IMR-90 (cell line): ENCODE data around the gene NOXRED1. TPM values are rescaled to one million over a fixed set of nuclear protein-coding genes. Genes with fewer than 3 reads are reported as not detected.

Experiments
- ATAC-seq: fragments of 200-7000 bp; cut with Tn5 transposase; 2 replicates; pipeline ENCODE4 v1.9.1; 2020; ENCODE audit warnings: low read depth, mild to moderate bottlenecking, moderate library complexity
- BruUV-seq: library from RNA; stranded (reverse); fragments of 400-500 nt; replicated peaks from 2 replicates; lab custom pipeline; 2021; lab: Mats Ljungman, UMichigan
- CTCF ChIA-PET: fragments of 300-600 bp; formaldehyde crosslinking; extraction: SDS; loops from one replicate; lab custom pipeline; 2021; ENCODE audit warnings: antibody characterized with exemption; lab: Yijun Ruan, JAX
- POLR2A ChIA-PET: fragments of 300-600 bp; sonication (Branson Sonifier 250); formaldehyde crosslinking; loops from one replicate; lab custom pipeline; 2022; ENCODE audit warnings: antibody characterized with exemption; ENCODE audit not compliant: unreplicated experiment; lab: Charles Lee
- DNase-seq: peaks from one replicate; pipeline ENCODE4 v3.0.0; 2013
- H2AFZ ChIP-seq: replicated peaks from 2 replicates; pipeline ENCODE3; 2013; ENCODE audit warnings: low read length, mild to moderate bottlenecking; ENCODE audit not compliant: poor library complexity
- H2AK5ac ChIP-seq: 2 replicates; pipeline ENCODE4 v1.6.1; 2013; ENCODE audit warnings: low read depth, low read length, inconsistent platforms
- H2AK9ac ChIP-seq: replicated peaks from 2 replicates; pipeline ENCODE3; 2013; ENCODE audit warnings: mild to moderate bottlenecking, low read depth, low read length, moderate library complexity; ENCODE audit not compliant: poor library complexity
- H2BK120ac ChIP-seq: 2 replicates; pipeline ENCODE4 v1.6.1; 2013; ENCODE audit warnings: low read depth, low read length, inconsistent platforms
- H2BK15ac ChIP-seq: 3 replicates; pipeline ENCODE4 v1.6.1; 2013; ENCODE audit warnings: low read depth, low read length, inconsistent platforms
- H2BK20ac ChIP-seq: 2 replicates; pipeline ENCODE4 v1.6.1; 2013; ENCODE audit warnings: low read depth, mild to moderate bottlenecking, inconsistent platforms, low read length, moderate library complexity
- H2BK5ac ChIP-seq: 2 replicates; pipeline ENCODE4 v1.6.1; 2013; ENCODE audit warnings: mild to moderate bottlenecking, low read depth, low read length, inconsistent platforms; ENCODE audit not compliant: poor library complexity, severe bottlenecking
- H3K14ac ChIP-seq: replicated peaks from 2 replicates; pipeline ENCODE4 v1.6.1; 2013; ENCODE audit warnings: low read depth, low read length, inconsistent platforms
- H3K18ac ChIP-seq: 2 replicates; pipeline ENCODE4 v1.6.1; 2013; ENCODE audit warnings: low read depth, low read length, control low read depth
- H3K23ac ChIP-seq: 2 replicates; pipeline ENCODE4 v1.6.1; 2013; ENCODE audit warnings: low read depth, low read length, inconsistent platforms
- H3K27ac ChIP-seq: 2 replicates; pipeline ENCODE4 v1.5.1; 2013; ENCODE audit warnings: mild to moderate bottlenecking, control low read depth, low read length; ENCODE audit not compliant: insufficient read depth
- H3K27me3 ChIP-seq: 2 replicates; pipeline ENCODE4 v1.6.1; 2013; ENCODE audit warnings: low read length; ENCODE audit not compliant: control insufficient read depth, insufficient read depth
- H3K36me3 ChIP-seq: 2 replicates; pipeline ENCODE4 v1.6.1; 2013; ENCODE audit warnings: low read length, mixed read lengths; ENCODE audit not compliant: control insufficient read depth, insufficient read depth
- H3K4ac ChIP-seq: 2 replicates; pipeline ENCODE4 v1.6.1; 2013; ENCODE audit warnings: low read depth, low read length, inconsistent platforms
- H3K4me1 ChIP-seq: 2 replicates; pipeline ENCODE4 v1.6.1; 2013; ENCODE audit warnings: low read length, mixed read lengths; ENCODE audit not compliant: control insufficient read depth, insufficient read depth
- H3K4me2 ChIP-seq: 2 replicates; pipeline ENCODE4 v1.6.1; 2013; ENCODE audit warnings: low read depth, mild to moderate bottlenecking, control low read depth, low read length, moderate library complexity
- H3K4me3 ChIP-seq: 2 replicates; pipeline ENCODE4 v1.5.1; 2013; ENCODE audit warnings: low read depth, mild to moderate bottlenecking, control low read depth, low read length, moderate library complexity; ENCODE audit not compliant: insufficient read depth
- H3K56ac ChIP-seq: 2 replicates; pipeline ENCODE4 v1.6.1; 2013; ENCODE audit warnings: low read length, inconsistent platforms; ENCODE audit not compliant: insufficient read depth; ENCODE audit errors: extremely low read depth
- H3K79me1 ChIP-seq, 2 experiments: 2 replicates each; pipeline ENCODE4 v1.6.1; 2013; ENCODE audit warnings: low read length in 2 of 2, inconsistent platforms in 1 of 2, low read depth in 1 of 2
- H3K9ac ChIP-seq: 2 replicates; pipeline ENCODE4 v1.6.1; 2013; ENCODE audit warnings: low read depth, low read length, control low read depth
- H3K9me1 ChIP-seq: 2 replicates; pipeline ENCODE4 v1.6.1; 2013; ENCODE audit warnings: low read length, inconsistent platforms; ENCODE audit not compliant: insufficient read depth
- H3K9me3 ChIP-seq: 2 replicates; pipeline ENCODE4 v1.6.1; 2013; ENCODE audit warnings: low read length; ENCODE audit not compliant: control insufficient read depth, insufficient read depth
- H4K20me1 ChIP-seq: 2 replicates; pipeline ENCODE4 v1.6.1; 2013; ENCODE audit warnings: low read length, inconsistent platforms; ENCODE audit not compliant: insufficient read depth
- H4K5ac ChIP-seq: 2 replicates; pipeline ENCODE4 v1.6.1; 2013; ENCODE audit warnings: mild to moderate bottlenecking, low read depth, low read length, control low read depth
- H4K8ac ChIP-seq, 2 experiments: 2 replicates each; pipeline ENCODE4 v1.6.1; 2013; ENCODE audit warnings: low read depth in 2 of 2, low read length in 2 of 2, control low read depth in 1 of 2, inconsistent platforms in 1 of 2
- H4K91ac ChIP-seq: 2 replicates; pipeline ENCODE4 v1.6.1; 2013; ENCODE audit warnings: low read depth, low read length, inconsistent platforms; ENCODE audit not compliant: insufficient read depth
- CEBPB ChIP-seq: IDR thresholded peaks from 2 replicates; pipeline ENCODE4 v1.6.1; 2012; ENCODE audit warnings: low read depth, low read length, improper control_type of control experiment
- CHD1 ChIP-seq: IDR thresholded peaks from 2 replicates; pipeline ENCODE4 v1.6.1; 2012; ENCODE audit warnings: low read depth, low read length, improper control_type of control experiment
- ELK1 ChIP-seq: fragments of 150-350 bp; IDR thresholded peaks from 2 replicates; pipeline ENCODE4 v1.6.1; 2016; ENCODE audit warnings: low read depth, mild to moderate bottlenecking, low read length, moderate library complexity, borderline replicate concordance
- FOS ChIP-seq: fragments of 150-350 bp; IDR thresholded peaks from 2 replicates; pipeline ENCODE4 v1.6.1; 2016; ENCODE audit warnings: low read depth, low read length
- MAFK ChIP-seq: IDR thresholded peaks from 2 replicates; pipeline ENCODE4 v1.6.1; 2012; ENCODE audit warnings: low read depth, low read length, improper control_type of control experiment
- MAZ ChIP-seq: IDR thresholded peaks from 2 replicates; pipeline ENCODE4 v1.6.1; 2012; ENCODE audit warnings: low read depth, mild to moderate bottlenecking, low read length, improper control_type of control experiment, moderate library complexity, borderline replicate concordance
- NFE2L2 ChIP-seq: fragments of 150-350 bp; IDR thresholded peaks from 2 replicates; pipeline ENCODE4 v1.6.1; 2016; ENCODE audit warnings: low read depth, mild to moderate bottlenecking, low read length
- POLR2A ChIP-seq: IDR thresholded peaks from 2 replicates; pipeline ENCODE4 v1.6.1; 2012; ENCODE audit warnings: mild to moderate bottlenecking, low read depth, low read length
- RCOR1 ChIP-seq: IDR thresholded peaks from 2 replicates; pipeline ENCODE4 v1.6.1; 2012; ENCODE audit warnings: mild to moderate bottlenecking, low read length, improper control_type of control experiment; ENCODE audit not compliant: insufficient replicate concordance
- RFX5 ChIP-seq: IDR thresholded peaks from 2 replicates; pipeline ENCODE4 v1.8.0; 2012; ENCODE audit warnings: low read depth, mild to moderate bottlenecking, low read length, moderate library complexity
- USF2 ChIP-seq: fragments of 150-350 bp; IDR thresholded peaks from 2 replicates; pipeline ENCODE4 v1.6.1; 2017; ENCODE audit warnings: mild to moderate bottlenecking, antibody characterized with exemption, low read length, low read depth
- WGBS, 2 experiments: methylation state at CpG; one replicate each; pipeline versions ENCODE4 v1.1.5 to v1.1.7; 2013; ENCODE audit warnings: missing lambda C conversion rate in 2 of 2; ENCODE audit not compliant: insufficient read length in 1 of 2; ENCODE audit errors: extremely low coverage in 2 of 2; 5-methylcytosine and 5-hydroxymethylcytosine counted together
- dilution Hi-C: fragments of 300-500 bp; cut with HindIII; formaldehyde crosslinking; loops from one replicate; pipeline ENCODE4 v1.14.3; 2018; ENCODE audit warnings: low sequenced_read_pairs; ENCODE audit not compliant: unreplicated experiment
- in situ Hi-C: fragments of 300-500 bp; cut with MboI; formaldehyde crosslinking; loops from 3 replicates; pipeline ENCODE4 v1.14.3; 2019; ENCODE audit warnings: low sequenced_read_pairs, inconsistent platforms, mixed read lengths
- intact Hi-C: fragments of 100-400 bp; cut with micrococcal nuclease; formaldehyde crosslinking; loops from 2 replicates; pipeline ENCODE4 v1.10.0; 2022
- polyA plus RNA-seq, 3 experiments: library from polyadenylated mRNA; depleted of rRNA; stranded (reverse); fragments of >200 nt; gene quantifications; 2 replicates each; pipeline ENCODE4 v1.2.3, GENCODE V29; 2012; ENCODE audit warnings: low replicate concordance in 1 of 3
- total RNA-seq: library from RNA; depleted of rRNA; stranded (reverse); fragments of >200 nt; gene quantifications from 2 replicates; pipeline ENCODE4 v1.2.3, GENCODE V29; 2012

NOXRED1 gene
- total and polyA plus RNA-seq, 2 of the 4 experiments (the other 2 are of a cell fraction) = under 0.01 to 0.14 TPM

GRCh38 chr14:77455966-77456640 is 32.8 kb upstream of the NOXRED1 start (continued):
- no peak for TF ChIP-seq USF2

- Histone ChIP-seq H2BK20ac (no peak overlapping the region), H2BK5ac (no peak overlapping the region), H2BK120ac (no peak overlapping the region), H3K14ac (no peak overlapping the region), H3K4me2 (no peak overlapping the region), H4K20me1 (no peaks in the 10 kb centered on the region), H3K4me1 (no peaks in the 10 kb centered on the region), H3K9me1 (0 out of 2 replicates have a peak, but pooled peaks cover 3% of the 10 kb centered on the region), H2AK9ac (no peak overlapping the region), H3K9me3 (no peaks in the 10 kb centered on the region), H3K79me1 (no peaks in the 10 kb centered on the region; a peak in 1 of 4 replicates), H3K56ac (no peak overlapping the region), H3K9ac (no peak overlapping the region), H2AK5ac (no peak overlapping the region), H4K5ac (no peak overlapping the region), H3K36me3 (peaks cover 44% of the 10 kb centered on the region), H3K27me3 (no peaks in the 10 kb centered on the region), H3K27ac (no peak overlapping the region), H3K4me3 (no peak overlapping the region), H2BK15ac (no peak overlapping the region), H4K8ac (no peak overlapping the region), H3K18ac (no peak overlapping the region), H3K4ac (no peak overlapping the region), H3K23ac (no peak overlapping the region), H4K91ac (no peak overlapping the region), H2AFZ (no peak overlapping the region)
- ChIA-PET CTCF (no interaction called here), POLR2A (no interaction called here)
- no peak for TF ChIP-seq MAFK
- TF ChIP-seq FOS = no peak
- no peak for TF ChIP-seq RFX5
- TF ChIP-seq CHD1 = no peak
- no peak for TF ChIP-seq CEBPB
- TF ChIP-seq NFE2L2 = no peak
- TF ChIP-seq MAZ = no peak
- no peak for TF ChIP-seq RCOR1
- TF ChIP-seq ELK1 = no peak
- no peak for TF ChIP-seq POLR2A
- intact Hi-C loops (no loop called here), in situ Hi-C loops (no loop called here), dilution Hi-C loops (no loop called here)
- no peak for ATAC-seq
- no CpG with 5 or more reads among the region's 2 CpGs for WGBS, 2 experiments
- DNase-seq = no peak
- BruUV-seq = no TSS peak
These were observed 18.9 kb upstream of the NOXRED1 start for GRCh38 chr14:77442196-77442595.
